A172 (cell line): ENCODE measurements around the gene NR6A1. TPM values are rescaled to one million over a fixed set of nuclear protein-coding genes. Genes with fewer than 3 reads are reported as not detected.
"Not testable (repeated sequence)": the region's sequence is repeated elsewhere in the genome, so short reads cannot be mapped to it uniquely, and the experiment has no call there.

Experiments
- DNase-seq: peaks from one replicate; pipeline ENCODE4 v3.0.0-alpha.2; 2015; ENCODE audit warnings: low spot score
- total RNA-seq: library from RNA; depleted of rRNA; stranded (reverse); fragments of >200 nt; shearing (Covaris generic); gene quantifications from 2 replicates; pipeline ENCODE4 v1.2.3, GENCODE V29; 2014

Gene NR6A1
- total RNA-seq, 1 experiment from 2014 or later = 0.28 TPM

- no peak for DNase-seq
These were observed 9.9 kb downstream of the NR6A1 start for GRCh38 chr9:124761196-124761595.

DNA sequence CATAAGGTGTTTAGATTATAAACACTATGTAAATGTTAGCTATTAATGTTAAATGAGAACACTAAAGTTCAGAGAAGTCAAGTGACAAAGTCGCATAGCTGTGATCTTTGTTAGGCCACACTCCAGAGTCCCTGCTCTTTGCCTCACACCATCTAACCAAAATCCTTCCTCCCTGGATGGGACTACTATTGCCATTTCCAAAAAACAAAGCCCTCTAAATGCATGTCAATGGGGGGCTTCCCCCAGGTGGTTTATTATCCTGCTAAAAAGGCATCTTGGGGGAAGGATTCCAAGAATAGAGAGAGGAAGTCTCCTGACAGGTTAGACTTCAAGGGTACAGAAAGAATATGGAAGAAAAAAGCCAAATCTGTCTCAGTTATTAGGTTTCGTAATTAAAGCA lies 10.4 kb downstream of the NR6A1 start:
- no peak for DNase-seq

GRCh38 chr9:124759327-124759726 lies 11.8 kb downstream of the NR6A1 start:
- DNase-seq = no peak

DNA sequence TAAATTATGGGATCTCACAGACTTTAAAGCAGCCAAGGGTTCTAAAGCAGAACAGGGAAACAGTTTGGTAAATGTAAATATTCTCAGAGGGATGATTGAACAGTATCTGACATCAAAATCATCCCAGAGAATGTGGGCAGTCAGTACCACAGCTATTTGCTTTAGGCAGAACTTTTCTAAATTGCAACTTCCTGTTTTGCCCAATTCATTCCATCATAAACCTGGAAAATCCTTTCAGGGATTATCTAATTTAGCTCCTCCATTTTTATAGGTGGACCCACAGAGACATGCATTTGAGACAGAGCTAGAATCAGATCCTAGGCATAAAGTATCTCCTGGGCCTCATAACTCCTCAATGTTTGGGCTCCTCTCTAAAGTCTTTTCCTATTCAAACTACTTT lies 12.4 kb downstream of the NR6A1 start:
- DNase-seq = no peak

GRCh38 chr9:124758061-124758460 lies 13.1 kb downstream of the NR6A1 start:
- DNase-seq = no peak

GRCh38 chr9:124757616-124758015 lies 13.5 kb downstream of the NR6A1 start:
- no peak for DNase-seq

DNA sequence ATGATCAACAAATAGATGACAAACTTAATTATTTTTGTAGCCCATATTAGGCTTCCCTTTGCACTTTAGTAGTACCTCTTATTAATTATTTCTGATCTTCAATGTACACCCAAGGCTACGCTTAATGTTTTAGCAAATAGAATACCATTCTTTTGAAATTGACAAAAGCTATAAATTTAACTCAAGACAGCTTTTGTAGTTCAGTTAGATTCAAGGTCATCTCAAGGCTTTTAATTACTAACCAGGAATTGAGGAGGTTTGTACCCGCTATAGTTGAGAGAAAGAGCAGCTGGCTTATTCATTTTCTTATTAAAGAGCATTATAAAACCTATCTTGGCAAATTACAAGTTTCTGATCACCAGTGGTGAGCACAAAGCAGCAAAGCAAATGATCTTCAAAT lies 15.1 kb downstream of the NR6A1 start:
- no peak for DNase-seq

DNA sequence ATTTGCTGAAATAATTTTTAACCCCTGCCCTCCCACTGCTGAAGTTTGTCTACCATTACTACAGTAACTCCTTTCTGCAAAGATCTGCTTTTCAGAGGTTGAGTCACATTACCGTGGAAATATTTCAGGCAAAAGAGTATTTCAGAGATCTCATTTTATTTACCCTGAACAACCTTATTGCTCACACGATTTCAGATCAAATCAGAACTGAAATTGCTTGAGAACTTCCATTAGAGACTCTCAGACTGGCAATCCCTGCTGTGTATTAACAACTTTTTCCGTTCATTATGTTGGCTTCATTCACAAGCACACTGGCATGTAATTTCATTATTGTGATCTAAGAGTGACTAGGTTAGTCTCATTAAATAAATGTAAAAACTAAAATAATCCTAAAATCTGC lies 16.1 kb downstream of the NR6A1 start:
- no peak for DNase-seq

DNA sequence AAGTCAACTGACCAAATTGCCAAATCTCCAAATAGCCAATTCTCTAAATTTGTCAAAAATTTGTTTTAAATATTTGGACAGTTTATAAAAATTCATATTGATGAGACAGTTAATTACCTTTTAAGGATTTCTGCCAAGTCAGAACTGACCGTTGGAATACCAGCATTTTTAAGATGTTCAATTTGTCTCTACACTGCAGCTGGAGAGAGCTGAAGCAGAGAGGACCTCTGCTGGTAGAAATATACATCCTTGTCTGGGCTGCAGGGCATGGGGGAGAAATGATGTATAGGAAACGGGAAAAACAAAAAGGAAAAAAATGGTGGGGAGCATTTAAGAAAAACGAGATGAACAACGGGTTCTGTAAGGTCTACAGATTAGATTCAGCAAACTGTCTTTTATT lies 16.8 kb downstream of the NR6A1 start:
- DNase-seq = no peak

DNA sequence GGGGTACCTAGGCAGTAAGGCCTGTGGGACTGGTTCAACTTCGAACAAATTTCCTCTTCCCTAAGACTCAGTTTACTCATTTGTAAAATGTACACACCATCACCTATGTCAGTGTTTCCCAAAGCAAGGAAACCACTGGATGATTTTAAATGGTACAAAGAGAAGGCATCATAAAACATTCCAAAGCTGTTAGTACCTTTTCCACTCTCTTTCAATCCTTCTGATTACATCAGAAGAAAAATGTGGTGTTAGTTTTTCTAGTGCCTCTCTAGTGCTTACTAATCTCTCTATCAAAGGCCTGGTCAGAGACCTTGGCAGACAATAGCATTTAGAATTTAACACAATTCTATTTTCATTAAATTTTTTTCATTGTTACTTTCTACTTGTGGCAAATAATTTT lies 18.1 kb downstream of the NR6A1 start:
- DNase-seq = peak; percentile 71

DNA sequence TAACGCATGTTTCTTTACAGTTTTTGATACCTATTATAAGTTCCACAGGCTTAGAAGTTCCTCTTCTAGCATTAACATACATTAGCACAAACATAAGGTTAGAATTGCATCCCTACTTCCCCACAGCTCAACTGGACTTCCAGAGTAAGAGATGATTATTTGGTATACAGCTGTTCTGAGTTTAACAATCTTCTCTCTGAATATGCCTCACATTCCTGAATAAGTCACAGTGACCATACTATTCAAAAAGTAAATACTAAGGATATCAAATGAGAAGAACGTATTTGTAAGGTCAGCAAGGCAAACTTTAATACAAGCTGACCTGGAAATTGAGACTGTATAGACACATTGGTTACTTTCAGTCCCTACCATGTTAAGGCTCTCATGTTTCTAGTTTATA lies 21.3 kb downstream of the NR6A1 start:
- no peak for DNase-seq

GRCh38 chr9:124749284-124749683 lies 21.8 kb downstream of the NR6A1 start:
- DNase-seq = no peak

GRCh38 chr9:124747065-124747464 lies 24.0 kb downstream of the NR6A1 start:
- DNase-seq = no peak

DNA sequence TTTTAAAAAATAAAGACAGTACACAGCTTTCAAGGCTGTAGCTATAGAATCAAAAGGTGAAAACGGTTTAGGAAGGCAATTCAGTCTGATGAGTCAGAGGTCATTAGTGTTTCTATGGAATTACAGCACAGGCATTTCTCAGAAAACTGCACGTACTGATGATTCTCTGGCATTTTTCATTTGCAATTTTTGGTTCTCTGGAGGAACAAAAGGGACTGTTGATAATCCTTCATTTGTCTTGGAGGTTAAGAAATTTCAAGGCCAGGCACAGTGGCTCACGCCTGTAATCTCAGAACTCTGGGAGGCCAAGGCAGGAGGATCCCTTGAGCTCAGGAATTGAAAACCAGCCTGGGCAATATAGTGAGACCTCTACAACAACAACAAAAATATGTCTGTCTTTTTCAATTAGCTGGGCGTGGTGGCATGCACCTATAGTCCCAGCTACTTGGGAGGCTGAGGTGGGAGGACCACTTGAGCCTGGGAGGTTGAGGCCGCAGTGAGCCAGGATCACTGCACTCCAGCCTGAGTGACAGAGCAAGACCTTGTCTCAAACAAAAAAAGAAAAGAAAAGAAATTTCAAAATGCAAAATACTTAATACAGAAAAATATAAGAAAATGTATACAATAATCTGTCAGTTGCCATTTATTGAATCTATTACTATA lies 27.3 kb downstream of the NR6A1 start:
- DNase-seq = peak; percentile 26

GRCh38 chr9:124742940-124743339 lies 28.2 kb downstream of the NR6A1 start:
- no peak for DNase-seq

GRCh38 chr9:124741662-124742061 lies 29.4 kb downstream of the NR6A1 start:
- DNase-seq = no peak

- no peak for DNase-seq
These were observed 30.0 kb downstream of the NR6A1 start for GRCh38 chr9:124741149-124741548.

DNA sequence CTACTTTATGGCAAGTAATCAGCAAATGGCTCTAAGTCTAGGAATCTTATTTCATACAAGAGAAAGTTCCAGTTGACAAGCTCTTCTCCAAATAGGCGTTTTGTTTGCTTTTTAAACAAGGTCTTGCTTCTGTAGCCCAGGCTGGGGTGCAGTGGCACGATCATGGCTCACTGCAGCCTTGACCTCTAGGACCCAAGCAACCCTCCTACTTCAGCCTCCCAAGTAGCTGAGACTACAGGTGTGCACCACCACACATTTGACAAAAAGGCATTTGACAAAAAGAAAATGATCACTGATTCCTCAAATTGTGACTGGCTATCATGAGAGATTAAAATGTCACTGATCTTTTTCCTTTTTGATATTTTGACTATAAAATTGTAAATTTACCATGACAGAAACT lies 31.8 kb downstream of the NR6A1 start:
- no peak for DNase-seq

DNA sequence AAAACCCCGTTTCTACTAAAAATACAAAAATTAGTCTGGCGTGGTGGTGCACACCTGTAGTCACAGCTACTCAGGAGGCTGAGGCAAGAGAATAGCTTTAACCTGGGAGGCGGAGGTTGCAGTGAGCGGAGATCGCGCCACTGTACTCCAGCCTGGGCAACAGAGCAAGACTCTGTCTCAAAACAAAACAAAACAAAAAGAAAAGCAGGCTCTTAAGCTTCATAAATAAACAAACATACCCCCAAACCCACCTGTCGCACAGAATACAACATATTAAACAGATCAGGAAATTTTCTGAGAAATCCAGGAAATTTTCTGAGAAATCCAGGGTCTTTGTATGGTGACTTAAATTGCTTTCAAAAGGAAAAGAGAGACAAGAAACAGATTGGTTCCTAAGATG lies 33.0 kb downstream of the NR6A1 start:
- DNase-seq = not testable (repeated sequence)

DNA sequence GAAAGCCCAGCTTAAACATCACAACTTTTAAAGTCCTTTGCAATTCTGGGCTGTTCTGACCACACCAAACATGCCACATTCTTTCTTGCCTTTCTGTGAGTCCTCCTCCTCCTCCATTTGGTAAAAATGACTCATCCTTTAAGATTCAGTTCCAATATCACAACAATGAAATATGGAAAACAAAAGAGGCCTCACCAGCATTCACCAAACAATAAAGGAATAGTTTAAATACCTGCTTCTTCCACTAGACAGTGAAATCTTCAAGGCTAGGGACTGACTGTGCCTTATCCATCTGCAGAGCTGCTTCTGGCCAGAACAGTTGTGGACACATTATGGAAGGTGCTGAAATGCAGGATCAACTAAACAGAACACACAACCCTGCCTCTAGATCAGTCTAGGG lies 36.0 kb downstream of the NR6A1 start:
- DNase-seq = peak; percentile 64

DNA sequence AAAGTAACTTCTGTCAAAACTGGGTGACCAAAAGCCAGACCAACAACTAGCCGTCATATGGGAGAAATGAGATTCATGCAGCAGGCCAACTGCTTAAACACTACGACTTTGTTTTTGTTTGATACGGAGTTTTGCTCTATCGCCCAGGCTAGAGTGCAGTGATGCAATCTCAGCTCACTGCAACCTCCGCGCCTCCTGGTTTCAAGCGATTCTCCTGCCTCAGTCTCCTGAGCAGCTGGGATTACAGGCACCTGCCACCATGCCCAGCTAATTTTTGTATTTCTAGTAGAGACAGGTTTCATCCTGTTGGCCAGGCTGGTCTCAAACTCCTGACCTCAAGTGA lies 36.4 kb downstream of the NR6A1 start:
- DNase-seq = not testable (repeated sequence)

DNA sequence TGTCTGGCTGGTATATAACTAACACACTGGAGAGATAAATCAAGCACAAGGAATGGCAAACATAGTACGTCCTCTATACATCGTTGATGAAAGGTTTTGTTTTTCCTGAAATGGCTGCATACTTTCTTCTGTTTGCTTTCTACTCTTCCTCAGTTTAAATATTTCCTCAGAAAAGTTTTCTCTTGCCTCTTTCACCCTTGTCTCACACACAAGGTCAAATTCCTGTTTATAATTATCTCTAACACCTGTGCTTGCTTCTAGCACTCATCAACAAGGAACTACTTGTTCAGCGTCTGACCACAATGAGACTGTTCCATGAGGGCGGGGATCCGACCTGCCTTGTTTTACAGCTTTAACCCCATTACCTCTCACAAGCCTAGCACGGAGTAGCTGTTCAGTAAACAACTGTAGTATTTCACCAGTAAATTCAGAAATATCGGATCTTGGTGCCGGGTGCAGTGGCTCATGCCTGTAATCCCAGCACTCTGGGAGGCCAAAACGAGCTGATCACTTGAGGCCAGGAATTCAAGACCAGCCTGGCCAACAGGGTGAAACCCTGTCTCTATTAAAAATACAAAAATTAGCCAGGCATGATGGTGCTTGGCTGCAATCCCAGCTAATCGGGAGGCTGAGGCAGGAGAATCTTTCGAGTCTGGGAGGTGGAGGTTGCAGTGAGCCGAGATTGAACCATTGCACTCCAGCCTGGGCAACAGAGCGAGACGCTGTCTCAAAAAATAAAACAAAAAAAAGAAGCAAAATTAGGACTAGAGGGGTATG lies 37.0 kb downstream of the NR6A1 start:
- peak; percentile 41 for DNase-seq

GRCh38 chr9:124730772-124731171 lies 40.3 kb downstream of the NR6A1 start:
- no peak for DNase-seq

GRCh38 chr9:124726886-124727285 lies 44.2 kb downstream of the NR6A1 start:
- no peak for DNase-seq
